Spleen (tissue), 11 donors: Measurements from ENCODE around the gene NGEF. TPM values are rescaled to one million over a fixed set of nuclear protein-coding genes. Genes with fewer than 3 reads are reported as not detected.
"Not testable (repeated sequence)": the region's sequence is repeated elsewhere in the genome, so short reads cannot be mapped to it uniquely, and the experiment has no call there.

Source experiments
- DNase-seq: peaks from one replicate; pipeline ENCODE4 v3.0.0-alpha.2; 2020
- H3K27ac ChIP-seq, 8 donors: fragments of 200-600 bp; sonication (generic) in 7 of 8; 1 replicate in 4 of 8; 2 replicates in 4 of 8; pipeline versions ENCODE4 v1.5.0 to v1.8.0; 2016 to 2021; ENCODE audit warnings: inconsistent platforms in 4 of 8, mild to moderate bottlenecking in 4 of 8, moderate library complexity in 1 of 8
- H3K27me3 ChIP-seq, 7 donors: fragments of 200-600 bp; sonication (generic) in 6 of 7; replicated peaks in 1 of 7; 1 replicate in 4 of 7; 2 replicates in 3 of 7; pipeline versions ENCODE4 v1.5.0 to v1.8.0; 2016 to 2021; ENCODE audit warnings: inconsistent platforms in 3 of 7, mild to moderate bottlenecking in 1 of 7
- H3K36me3 ChIP-seq, 6 donors: fragments of 200-600 bp; sonication (generic) in 5 of 6; 1 replicate in 4 of 6; 2 replicates in 2 of 6; pipeline versions ENCODE4 v1.5.0 to v1.8.0; 2016 to 2021; ENCODE audit warnings: inconsistent platforms in 2 of 6
- H3K4me1 ChIP-seq, 6 donors: fragments of 200-600 bp; sonication (generic) in 5 of 6; 1 replicate in 3 of 6; 2 replicates in 3 of 6; pipeline versions ENCODE4 v1.5.0 to v1.8.0; 2016 to 2021; ENCODE audit warnings: inconsistent platforms in 3 of 6
- H3K4me3 ChIP-seq, 8 donors: fragments of 200-600 bp; sonication (generic) in 7 of 8; 1 replicate in 4 of 8; 2 replicates in 4 of 8; pipeline versions ENCODE4 v1.5.0 to v1.8.0; 2016 to 2021; ENCODE audit warnings: inconsistent platforms in 4 of 8, mild to moderate bottlenecking in 4 of 8, moderate library complexity in 2 of 8
- H3K9me3 ChIP-seq, 8 donors: fragments of 200-600 bp; sonication (generic) in 7 of 8; 1 replicate in 4 of 8; 2 replicates in 4 of 8; pipeline versions ENCODE4 v1.5.0 to v1.8.0; 2016 to 2021; ENCODE audit warnings: inconsistent platforms in 4 of 8
- POLR2A ChIP-seq, 3 donors: fragments of 450-650 bp; IDR thresholded peaks; one replicate each; pipeline ENCODE4 v1.5.1; 2017; ENCODE audit warnings: antibody characterized with exemption in 3 of 3, mild to moderate bottlenecking in 1 of 3
- POLR2AphosphoS5 ChIP-seq, 3 donors: sonication (generic); formaldehyde crosslinking; IDR thresholded peaks; one replicate each; pipeline ENCODE4 v1.5.1; 2017; ENCODE audit warnings: antibody characterized with exemption in 3 of 3
- WGBS, 5 donors: extraction: QIAGEN DNeasy Blood & Tissue Kit in 3 of 5; methylation state at CpG; one replicate each; pipeline versions ENCODE4 v1.1.5 to v1.1.7; 2013 to 2018; 5-methylcytosine and 5-hydroxymethylcytosine counted together
- intact Hi-C: fragments of 100-400 bp; cut with DNase I; formaldehyde crosslinking; loops from one replicate; pipeline ENCODE4 v1.15.0; 2023; ENCODE audit warnings: low total_unique reads
- polyA plus RNA-seq, 3 donors: library from polyadenylated mRNA; stranded (reverse); fragments of 200-250 nt; gene quantifications; one replicate each; pipeline ENCODE4 v1.2.1, GENCODE V29; 2013
- total RNA-seq, 7 donors: library from RNA; depleted of rRNA in 3 of 7; stranded (reverse); fragments of >200 nt in 3 of 7; fragmentation: NEBNext Ultra II Directional in 4 of 7; extraction: Animal tissue kit (Norgen Biotek cat#: 25700) in 4 of 7; gene quantifications; one replicate each; pipeline versions ENCODE4 v1.1.0 to v1.2.1, GENCODE V29; 2016 to 2021
- TF ChIP-seq, protein P1 (sequence below), 11 experiments: fragments of 200-600 bp in 7 of 11; fragments of 450-650 bp in 4 of 11; sonication (generic) in 4 of 11; IDR thresholded peaks in 8 of 11; conservative IDR thresholded peaks in 3 of 11; 1 replicate in 7 of 11; 2 replicates in 4 of 11; pipeline versions ENCODE4 v1.4.0 to v1.8.0; 2016 to 2021; ENCODE audit warnings: antibody characterized with exemption in 11 of 11, inconsistent platforms in 4 of 11, mild to moderate bottlenecking in 1 of 11
- donor health status: healthy with polysubstance abuse.
- donor health status: DM: no; HTN: no; CAD: no; lungs with moderate emphysema.
- donor health status: DM: no; HTN: no; CAD: no.
- donor health status: Bipolar disorder and iron deficiency.
- donor health status: healthy.
- donor health status: DM: no; HTN: no; CAD: no.
- donor health status: DM: yes; HTN: yes; CAD: no.

Gene NGEF
- total and polyA plus RNA-seq, 10 donors = 0.23 to 0.79 (median 0.43) TPM; not detected in 5

DNA sequence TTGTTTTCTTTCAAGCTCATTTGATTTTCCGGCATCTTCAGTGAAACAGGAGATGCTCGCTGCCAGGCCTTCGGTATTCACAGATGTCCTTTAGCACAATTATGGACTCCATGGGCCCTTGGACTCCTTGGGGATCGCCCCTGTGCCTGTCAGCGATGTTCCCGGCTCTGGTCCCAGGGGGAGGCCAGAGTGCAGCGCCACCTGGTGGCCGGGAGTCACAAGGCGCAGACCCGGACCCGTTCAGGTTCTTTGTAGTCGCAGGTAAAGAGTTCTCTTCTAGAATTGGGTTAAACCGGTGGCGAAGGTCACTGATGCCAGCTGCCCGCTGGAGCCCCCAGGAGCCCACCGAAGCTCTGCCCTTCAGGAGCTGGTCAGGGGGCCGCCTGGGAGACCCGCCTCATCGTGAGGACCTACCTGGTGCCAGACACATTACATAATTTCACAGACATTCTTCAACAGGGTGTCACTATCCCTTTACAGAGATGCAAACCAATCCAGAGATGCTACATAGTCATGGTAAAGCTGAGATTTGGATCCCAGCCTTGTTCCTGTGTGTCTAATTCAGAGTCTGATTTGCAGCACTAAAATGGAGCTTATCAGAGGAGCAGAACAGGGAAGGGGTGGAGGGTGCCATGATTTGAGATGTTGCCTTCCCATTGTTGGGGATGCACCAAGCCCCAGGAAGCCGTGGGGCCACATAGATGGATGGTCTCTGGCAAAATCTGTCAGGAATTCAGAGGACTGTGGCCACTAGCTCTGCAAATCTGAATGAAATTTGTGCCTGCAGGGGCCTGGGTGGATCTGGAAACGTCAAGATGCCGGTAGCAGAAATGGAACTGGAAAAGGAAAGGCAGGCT is 41.1 kb upstream of the NGEF start:
- Histone ChIP-seq H3K4me1 (peaks cover 4 to 43% (median 19%) of the 10 kb centered on the region in 6 donors), H3K36me3 (no peaks in the 10 kb centered on the region), H3K27me3 (no peaks in the 10 kb centered on the region), H3K9me3 (no peaks in the 10 kb centered on the region), H3K27ac (no peak overlapping the region), H3K4me3 (no peak overlapping the region)
- TF ChIP-seq, protein P1, sequence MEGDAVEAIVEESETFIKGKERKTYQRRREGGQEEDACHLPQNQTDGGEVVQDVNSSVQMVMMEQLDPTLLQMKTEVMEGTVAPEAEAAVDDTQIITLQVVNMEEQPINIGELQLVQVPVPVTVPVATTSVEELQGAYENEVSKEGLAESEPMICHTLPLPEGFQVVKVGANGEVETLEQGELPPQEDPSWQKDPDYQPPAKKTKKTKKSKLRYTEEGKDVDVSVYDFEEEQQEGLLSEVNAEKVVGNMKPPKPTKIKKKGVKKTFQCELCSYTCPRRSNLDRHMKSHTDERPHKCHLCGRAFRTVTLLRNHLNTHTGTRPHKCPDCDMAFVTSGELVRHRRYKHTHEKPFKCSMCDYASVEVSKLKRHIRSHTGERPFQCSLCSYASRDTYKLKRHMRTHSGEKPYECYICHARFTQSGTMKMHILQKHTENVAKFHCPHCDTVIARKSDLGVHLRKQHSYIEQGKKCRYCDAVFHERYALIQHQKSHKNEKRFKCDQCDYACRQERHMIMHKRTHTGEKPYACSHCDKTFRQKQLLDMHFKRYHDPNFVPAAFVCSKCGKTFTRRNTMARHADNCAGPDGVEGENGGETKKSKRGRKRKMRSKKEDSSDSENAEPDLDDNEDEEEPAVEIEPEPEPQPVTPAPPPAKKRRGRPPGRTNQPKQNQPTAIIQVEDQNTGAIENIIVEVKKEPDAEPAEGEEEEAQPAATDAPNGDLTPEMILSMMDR (IDR thresholded peaks at IDR 0.05 in 8 of 11, conservative IDR thresholded peaks at IDR 0.05 in 3 of 11) = peak; percentile 51 to 96 (median 89)
- TF ChIP-seq POLR2AphosphoS5 (IDR thresholded peaks at IDR 0.05) (peak; percentile 42 to 63 (median 51)), POLR2A (IDR thresholded peaks at IDR 0.05) (no peak)
- intact Hi-C loops = loop anchor here (10.0 kb wide), 1 partner anchor 201 kb away; the partner anchor contains the start of gene ATG16L1
- WGBS, 5 donors = 28 to 44% (median 36%) methylated on average over 18 to 22 of the region's 22 CpGs
- DNase-seq = peak; percentile 92

DNA sequence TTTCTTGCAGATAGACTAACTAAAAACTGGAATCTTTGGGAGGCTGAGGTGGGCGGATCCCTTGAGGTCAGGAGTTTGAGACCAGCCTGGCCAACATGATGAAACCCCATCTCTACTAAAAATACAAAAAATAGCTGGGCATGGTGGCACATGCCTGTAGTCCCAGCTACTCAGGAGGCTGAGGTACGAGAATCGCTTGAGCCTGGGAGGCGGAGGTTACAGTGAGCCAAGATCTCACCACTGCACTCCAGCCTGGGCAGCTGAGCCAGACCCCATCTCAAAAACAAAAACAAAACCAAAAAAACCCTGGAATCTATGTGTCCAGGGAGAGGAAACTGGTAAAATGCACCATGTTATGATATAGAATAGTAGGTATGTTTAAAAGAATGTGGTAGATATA is 39.5 kb upstream of the NGEF start:
- H3K9me3 ChIP-seq, H3K36me3 ChIP-seq, H3K27me3 ChIP-seq, H3K4me3 ChIP-seq: not testable (repeated sequence)
- Histone ChIP-seq H3K27ac (peak overlapping the region in 1 of 8 donors; percentile 69), H3K4me1 (peaks cover 0 to 34% (median 14%) of the 10 kb centered on the region in 6 donors)
- WGBS, 5 donors = 94 to 99% (median 98%) methylated on average over 4 of the region's 4 CpGs
- intact Hi-C loops = loop anchor here (10.0 kb wide), 1 partner anchor 202 kb away; the partner anchor contains the start of gene ATG16L1
- peak; percentile 10 for DNase-seq

DNA sequence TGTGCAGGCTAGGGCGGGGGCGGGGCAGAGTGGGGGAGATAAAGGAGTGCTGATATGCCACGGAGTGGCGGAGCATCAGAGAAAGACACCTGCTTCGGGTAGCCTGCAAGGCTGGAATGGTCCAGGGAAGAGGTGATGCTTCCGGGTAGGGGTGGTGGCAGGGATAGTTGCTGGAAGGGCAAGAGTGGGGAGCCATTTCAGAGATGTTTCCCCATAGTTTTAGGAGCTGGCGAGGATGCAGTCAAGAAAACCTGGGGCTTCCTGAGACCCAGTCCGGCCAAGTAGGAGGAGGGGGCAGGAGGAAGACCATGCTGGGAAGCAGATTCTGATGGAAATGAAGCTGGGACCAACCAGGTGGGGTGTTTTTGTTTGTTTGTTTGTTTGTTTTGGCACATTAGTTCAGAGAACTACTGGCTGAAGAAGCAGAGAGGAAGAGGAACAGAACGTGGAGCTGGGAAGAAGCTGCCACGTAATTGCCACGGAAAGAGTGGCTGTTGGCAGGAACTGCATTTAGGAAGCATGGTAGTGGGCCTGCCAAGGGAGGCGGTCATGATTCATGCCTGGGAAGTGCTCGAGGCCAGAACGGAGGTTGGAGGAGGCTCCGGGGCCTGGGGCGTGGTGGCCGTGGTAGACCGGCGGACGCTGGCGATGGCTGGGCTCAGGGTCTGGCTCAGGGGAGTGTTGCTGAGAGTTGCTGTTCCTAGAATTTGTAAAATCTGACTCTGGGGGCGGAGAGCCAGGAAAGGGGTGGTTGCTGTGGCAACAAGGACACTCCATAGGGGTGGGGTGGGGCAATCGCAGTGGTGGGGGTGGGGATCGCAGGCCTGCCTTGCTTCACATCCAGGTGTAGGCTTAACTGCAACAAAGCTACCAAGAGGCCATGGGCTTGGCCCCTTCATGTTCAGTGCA is 38.4 kb upstream of the NGEF start:
- intact Hi-C loops = loop anchor here (10.0 kb wide), 1 partner anchor 203 kb away; the partner anchor contains the start of gene ATG16L1
- Histone ChIP-seq H3K27ac (peak overlapping the region in 6 of 8 donors; percentile 32 to 69 (median 56)), H3K36me3 (no peaks in the 10 kb centered on the region), H3K4me3 (no peak overlapping the region), H3K27me3 (no peaks in the 10 kb centered on the region), H3K4me1 (peaks cover 0 to 34% (median 14%) of the 10 kb centered on the region in 6 donors), H3K9me3 (no peaks in the 10 kb centered on the region)
- peak; percentile 87 for DNase-seq
- 50 to 66% (median 56%) methylated on average over 24 of the region's 24 CpGs for WGBS, 5 donors
- TF ChIP-seq POLR2A (IDR thresholded peaks at IDR 0.05) (no peak), POLR2AphosphoS5 (IDR thresholded peaks at IDR 0.05) (peak; percentile 80 to 83 (median 80))
- TF ChIP-seq, protein P1 (IDR thresholded peaks at IDR 0.05 in 8 of 11, conservative IDR thresholded peaks at IDR 0.05 in 3 of 11) = peak in 1 of 11 experiments; percentile 11

- intact Hi-C loops = no loop called here
- H3K36me3 ChIP-seq = no peaks in the 10 kb centered on the region
- whole genome bisulfite sequencing, 5 donors = 66 to 76% (median 70%) methylated on average over 4 of the region's 4 CpGs
- H3K4me3 ChIP-seq = no peak overlapping the region
- no peak for TF ChIP-seq POLR2A (IDR thresholded peaks at IDR 0.05)
- TF ChIP-seq, protein P1 (IDR thresholded peaks at IDR 0.05 in 8 of 11, conservative IDR thresholded peaks at IDR 0.05 in 3 of 11) = peak in 1 of 11 experiments; percentile 19
- peak; percentile 47 for DNase-seq
- no peak overlapping the region for H3K27ac ChIP-seq
- no peaks in the 10 kb centered on the region for H3K9me3 ChIP-seq
- no peaks in the 10 kb centered on the region for H3K27me3 ChIP-seq
- peaks cover 0 to 26% (median 11%) of the 10 kb centered on the region in 6 donors for H3K4me1 ChIP-seq
These were observed 36.2 kb upstream of the NGEF start for GRCh38 chr2:233049194-233049761.
